Measurements from ENCODE around the gene NSL1. TPM values are rescaled to one million over a fixed set of nuclear protein-coding genes. Genes with fewer than 3 reads are reported as not detected.
A peak's percentile ranks its signal among the peaks of the same experiment; 100 is the strongest.

The NSL1 gene
- total and polyA plus RNA-seq, 9 of the 15 experiments (the other 6 are each of a cell fraction or from before 2014, with no cell fraction given), result 53.5 to 108 (median 59.1) TPM

DNA sequence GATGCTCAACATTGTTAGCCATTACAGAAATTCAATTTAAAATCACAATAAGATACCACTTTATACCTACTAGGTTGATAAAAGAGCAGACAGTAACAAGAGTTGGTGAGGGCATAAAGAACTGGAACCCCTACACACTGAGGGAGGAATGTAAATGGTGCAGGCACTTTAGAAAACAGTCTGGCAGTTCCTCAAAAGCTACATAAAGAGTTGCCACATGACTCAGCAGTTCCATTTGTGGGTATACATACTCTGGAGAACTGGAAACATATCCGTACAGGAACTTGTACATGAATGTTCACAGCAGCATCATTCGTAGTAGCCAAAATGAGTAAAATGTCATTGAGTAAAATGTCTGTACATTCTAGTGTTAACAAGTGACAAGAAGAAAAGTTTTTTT lies 17.0 kb downstream of the NSL1 start (continued):
- TF ChIP-seq EP300 (IDR thresholded peaks at IDR 0.05; ENCODE audit: low read length), result peak; percentile 6; the same call in 1 of the 2 replicates
- no peak for TF ChIP-seq SIX5 (IDR thresholded peaks at IDR 0.05; ENCODE audit: borderline replicate concordance in 1 of 2, insufficient read depth in 1 of 2, low read depth in 1 of 2, low read length in 2 of 2)
- no peak for TF ChIP-seq U2AF1 (optimal IDR thresholded peaks at IDR 0.05; ENCODE audit: low read depth, low read length)
- TF ChIP-seq ZNF23 (CRISPR knock-in tag; IDR thresholded peaks at IDR 0.05), result no peak
- TF ChIP-seq NR4A1 (CRISPR knock-in tag; IDR thresholded peaks at IDR 0.05), result no peak
- no peak for TF ChIP-seq NR4A1 (tag; IDR thresholded peaks at IDR 0.05)
- TF ChIP-seq, protein P1, sequence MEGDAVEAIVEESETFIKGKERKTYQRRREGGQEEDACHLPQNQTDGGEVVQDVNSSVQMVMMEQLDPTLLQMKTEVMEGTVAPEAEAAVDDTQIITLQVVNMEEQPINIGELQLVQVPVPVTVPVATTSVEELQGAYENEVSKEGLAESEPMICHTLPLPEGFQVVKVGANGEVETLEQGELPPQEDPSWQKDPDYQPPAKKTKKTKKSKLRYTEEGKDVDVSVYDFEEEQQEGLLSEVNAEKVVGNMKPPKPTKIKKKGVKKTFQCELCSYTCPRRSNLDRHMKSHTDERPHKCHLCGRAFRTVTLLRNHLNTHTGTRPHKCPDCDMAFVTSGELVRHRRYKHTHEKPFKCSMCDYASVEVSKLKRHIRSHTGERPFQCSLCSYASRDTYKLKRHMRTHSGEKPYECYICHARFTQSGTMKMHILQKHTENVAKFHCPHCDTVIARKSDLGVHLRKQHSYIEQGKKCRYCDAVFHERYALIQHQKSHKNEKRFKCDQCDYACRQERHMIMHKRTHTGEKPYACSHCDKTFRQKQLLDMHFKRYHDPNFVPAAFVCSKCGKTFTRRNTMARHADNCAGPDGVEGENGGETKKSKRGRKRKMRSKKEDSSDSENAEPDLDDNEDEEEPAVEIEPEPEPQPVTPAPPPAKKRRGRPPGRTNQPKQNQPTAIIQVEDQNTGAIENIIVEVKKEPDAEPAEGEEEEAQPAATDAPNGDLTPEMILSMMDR (IDR thresholded peaks at IDR 0.05 in 2 of 3, conservative IDR thresholded peaks at IDR 0.05 in 1 of 3; ENCODE audit: insufficient read depth in 2 of 3, low read depth in 1 of 3, low read length in 3 of 3), result no peak
- TF ChIP-seq TGIF2 (CRISPR knock-in tag; IDR thresholded peaks at IDR 0.05), result no peak
- TF ChIP-seq TBP (optimal IDR thresholded peaks at IDR 0.05; ENCODE audit: low read depth, low read length), result no peak
- no peak for TF ChIP-seq ZNF785 (CRISPR knock-in tag; IDR thresholded peaks at IDR 0.05)
- no peak for TF ChIP-seq MEF2A (IDR thresholded peaks at IDR 0.05; ENCODE audit: control insufficient read depth, low read depth, low read length)
- no peak for TF ChIP-seq PHF20 (IDR thresholded peaks at IDR 0.05; ENCODE audit: partially characterized antibody)
- TF ChIP-seq PHB (CRISPR knock-in tag; IDR thresholded peaks at IDR 0.05), result no peak
- TF ChIP-seq, protein P2, sequence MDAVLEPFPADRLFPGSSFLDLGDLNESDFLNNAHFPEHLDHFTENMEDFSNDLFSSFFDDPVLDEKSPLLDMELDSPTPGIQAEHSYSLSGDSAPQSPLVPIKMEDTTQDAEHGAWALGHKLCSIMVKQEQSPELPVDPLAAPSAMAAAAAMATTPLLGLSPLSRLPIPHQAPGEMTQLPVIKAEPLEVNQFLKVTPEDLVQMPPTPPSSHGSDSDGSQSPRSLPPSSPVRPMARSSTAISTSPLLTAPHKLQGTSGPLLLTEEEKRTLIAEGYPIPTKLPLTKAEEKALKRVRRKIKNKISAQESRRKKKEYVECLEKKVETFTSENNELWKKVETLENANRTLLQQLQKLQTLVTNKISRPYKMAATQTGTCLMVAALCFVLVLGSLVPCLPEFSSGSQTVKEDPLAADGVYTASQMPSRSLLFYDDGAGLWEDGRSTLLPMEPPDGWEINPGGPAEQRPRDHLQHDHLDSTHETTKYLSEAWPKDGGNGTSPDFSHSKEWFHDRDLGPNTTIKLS (IDR thresholded peaks at IDR 0.05; ENCODE audit: borderline replicate concordance, low read depth), result no peak
- TF ChIP-seq, protein P3, sequence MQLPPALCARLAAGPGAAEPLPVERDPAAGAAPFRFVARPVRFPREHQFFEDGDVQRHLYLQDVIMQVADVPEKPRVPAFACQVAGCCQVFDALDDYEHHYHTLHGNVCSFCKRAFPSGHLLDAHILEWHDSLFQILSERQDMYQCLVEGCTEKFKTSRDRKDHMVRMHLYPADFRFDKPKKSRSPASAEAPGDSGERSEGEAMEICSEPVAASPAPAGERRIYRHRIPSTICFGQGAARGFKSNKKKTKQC (CRISPR knock-in tag; IDR thresholded peaks at IDR 0.05), result no peak
- TF ChIP-seq EGR1 (conservative IDR thresholded peaks at IDR 0.05), result no peak
- no peak for TF ChIP-seq DMBX1 (CRISPR knock-in tag; IDR thresholded peaks at IDR 0.05; ENCODE audit: borderline replicate concordance)
- TF ChIP-seq SMARCA5 (IDR thresholded peaks at IDR 0.05), result peak; percentile 42; the same call in 1 of the 2 replicates
- TF ChIP-seq ZNF253 (CRISPR knock-in tag; conservative IDR thresholded peaks at IDR 0.05), result no peak
- peak; percentile 95 for TF ChIP-seq NFE2L1 (tag; IDR thresholded peaks at IDR 0.05; ENCODE audit: borderline replicate concordance, low read depth)
- no peak; the same call in 1 of the 2 replicates for TF ChIP-seq GABPA (tag; conservative IDR thresholded peaks at IDR 0.05; ENCODE audit: low read depth)
- TF ChIP-seq ZNF583 (CRISPR knock-in tag; IDR thresholded peaks at IDR 0.05), result no peak
- TF ChIP-seq BCL6 (CRISPR knock-in tag; IDR thresholded peaks at IDR 0.05), result no peak
- peak; percentile 56; the same call in 1 of the 2 replicates for TF ChIP-seq TRIM28 (IDR thresholded peaks at IDR 0.05)
- TF ChIP-seq ZNF696 (CRISPR knock-in tag; conservative IDR thresholded peaks at IDR 0.05), result no peak
- TF ChIP-seq EZH2 (IDR thresholded peaks at IDR 0.05; ENCODE audit: borderline replicate concordance, low read depth, low read length), result no peak
- peak; percentile 100 for TF ChIP-seq NFE2 (IDR thresholded peaks at IDR 0.05; ENCODE audit: low read depth)
- TF ChIP-seq SRSF3 (IDR thresholded peaks at IDR 0.05; ENCODE audit: insufficient read depth, low read length), result no peak
- no peak for TF ChIP-seq NONO (IDR thresholded peaks at IDR 0.05; ENCODE audit: low read depth in 2 of 2, low read length in 1 of 2)
- no peak for TF ChIP-seq KDM2B (CRISPR knock-in tag; IDR thresholded peaks at IDR 0.05)

Data from K562 (cell line).